ENCODE results near the gene COX6A1. TPM values are rescaled to one million over a fixed set of nuclear protein-coding genes. Genes with fewer than 3 reads are reported as not detected.
A peak's percentile ranks its signal among the peaks of the same experiment; 100 is the strongest.

COX6A1 gene
- total and polyA plus RNA-seq, 2 of the 13 experiments (the other 11 are each of a cell fraction or from before 2014, with no cell fraction given): 542 to 673 TPM

DNA sequence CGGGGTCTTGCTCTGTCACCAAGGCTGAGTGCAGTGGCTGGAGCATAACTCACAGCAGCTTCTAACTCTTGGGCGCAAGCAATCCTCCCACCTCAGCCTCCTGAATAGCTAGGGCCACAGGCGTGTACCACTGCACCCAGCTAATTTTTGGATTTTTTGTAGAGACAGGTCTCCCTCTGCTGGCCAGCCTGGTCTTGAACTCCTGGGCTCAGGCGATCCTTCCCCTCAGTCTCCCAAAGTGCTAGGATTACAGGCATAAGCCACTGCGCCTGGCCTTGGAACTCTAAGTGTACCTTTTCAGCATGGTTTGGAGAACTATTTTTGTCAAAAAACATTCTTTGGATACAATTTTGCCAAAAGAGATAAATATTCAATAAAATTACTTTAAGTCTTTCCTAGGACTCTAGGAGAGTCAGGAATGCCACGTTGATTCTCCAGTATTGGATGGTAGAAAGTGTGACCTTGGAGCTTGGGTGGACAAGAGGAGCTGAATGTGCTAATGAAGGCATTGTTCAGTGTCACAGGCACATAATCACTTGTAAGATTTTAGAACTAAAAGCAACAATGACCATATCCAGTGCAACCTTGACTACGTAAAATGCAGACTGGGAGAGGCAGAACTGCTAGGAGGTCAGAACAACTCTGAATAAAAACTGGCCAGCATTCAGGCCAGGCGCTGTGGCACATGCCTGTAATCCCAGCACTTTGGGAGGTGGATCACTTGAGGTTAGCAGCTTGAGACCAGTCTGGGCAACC lies 28.8 kb downstream of the COX6A1 start:
- H3K4me1 ChIP-seq (ENCODE audit: insufficient read depth, low read length): peaks cover 39% of the 10 kb centered on the region
- in situ Hi-C loops (cut with HindIII; ENCODE audit: extremely low pct_ligation_motif_present, low pct_unique_long_range_greater_than_20kb) (no loop called here), intact Hi-C loops (cut with micrococcal nuclease; ENCODE audit: unreplicated experiment) (loop anchor here (2.0 kb wide), 1 partner anchor 28 kb away; the partner anchor contains the start of gene COX6A1)
- DNase-seq (ENCODE audit: low spot score) (peak; percentile 27), ATAC-seq (peak; percentile 19; the same call in 2 of the 3 replicates), FAIRE-seq (no peak)
- no peaks in the 10 kb centered on the region for H3K9me3 ChIP-seq (ENCODE audit: low read length)
- H4K20me1 ChIP-seq (ENCODE audit: insufficient read depth, low read length): peaks cover 30% of the 10 kb centered on the region
- 88% methylated on average over 8 of the region's 8 CpGs for WGBS (ENCODE audit: low lambda C conversion rate)
- POLR2A ChIA-PET: interaction anchor here (0.6 to 1.9 kb wide), 7 partner anchors 9 to 29 kb away, joined by 3 to 6 read pairs (median 3); partner anchors contain the start of genes COX6A1, GATC and TRIAP1
- no TSS peak for BruUV-seq (replicated peaks)
- no peaks in the 10 kb centered on the region; a peak in 1 of 5 replicates for H3K27me3 ChIP-seq (ENCODE audit: control insufficient read depth in 1 of 2, insufficient read depth in 2 of 2, low read length in 2 of 2)
- CTCF ChIA-PET (ENCODE audit: low intra/inter-chr PET ratio, low total read pairs): interaction anchor here (0.9 kb wide), 1 partner anchor 110 kb away, joined by 3 read pairs; no protein-coding TSS in a partner anchor
- H3K79me2 ChIP-seq (ENCODE audit: insufficient read depth, low read length): peaks cover 43% of the 10 kb centered on the region
- H3K36me3 ChIP-seq (replicated peaks in 1 of 2; ENCODE audit: control insufficient read depth in 1 of 2, insufficient read depth in 2 of 2, low read length in 2 of 2): peaks cover 18 to 50% of the 10 kb centered on the region in 2 experiments
- H3K4me2 ChIP-seq (ENCODE audit: low read depth, low read length): no peak overlapping the region; the same call in 1 of the 2 replicates
- H3K4me3 ChIP-seq (replicated peaks in 1 of 3; ENCODE audit: insufficient read depth in 1 of 3, low read depth in 2 of 3, low read length in 3 of 3): no peak overlapping the region
- H2AFZ ChIP-seq (ENCODE audit: low read length): no peak overlapping the region
- H3K27ac ChIP-seq (ENCODE audit: extremely low read length, insufficient read depth, low read length): no peak overlapping the region
- H3K9ac ChIP-seq (ENCODE audit: insufficient read depth, low read depth, low read length): no peak overlapping the region
- TF ChIP-seq ZNF563 (CRISPR knock-in tag; IDR thresholded peaks at IDR 0.05) (no peak), FOXC1 (CRISPR knock-in tag; IDR thresholded peaks at IDR 0.05; ENCODE audit: borderline replicate concordance) (no peak), SMC3 (IDR thresholded peaks at IDR 0.05; ENCODE audit: low read length) (peak; percentile 36; the same call in 1 of the 2 replicates), LCORL (IDR thresholded peaks at IDR 0.05) (no peak), LCORL (CRISPR knock-in tag; IDR thresholded peaks at IDR 0.05) (0 out of 2 replicates have a peak, but pooled peaks have one; percentile 30), ZNF362 (CRISPR knock-in tag; IDR thresholded peaks at IDR 0.05; ENCODE audit: borderline replicate concordance) (peak; percentile 32; the same call in 1 of the 2 replicates), HOXA3 (CRISPR knock-in tag; IDR thresholded peaks at IDR 0.05) (no peak), TMF1 (CRISPR knock-in tag; IDR thresholded peaks at IDR 0.05; ENCODE audit: low read depth) (no peak), KDM3A (CRISPR knock-in tag; IDR thresholded peaks at IDR 0.05; ENCODE audit: low read depth) (no peak), IKZF4 (CRISPR knock-in tag; IDR thresholded peaks at IDR 0.05; ENCODE audit: borderline replicate concordance, low read depth, not compliant biosample characterization) (no peak), NCOA2 (CRISPR knock-in tag; IDR thresholded peaks at IDR 0.05) (no peak), STAG1 (CRISPR knock-in tag; IDR thresholded peaks at IDR 0.05) (peak; percentile 55)
- TF ChIP-seq, protein P1, sequence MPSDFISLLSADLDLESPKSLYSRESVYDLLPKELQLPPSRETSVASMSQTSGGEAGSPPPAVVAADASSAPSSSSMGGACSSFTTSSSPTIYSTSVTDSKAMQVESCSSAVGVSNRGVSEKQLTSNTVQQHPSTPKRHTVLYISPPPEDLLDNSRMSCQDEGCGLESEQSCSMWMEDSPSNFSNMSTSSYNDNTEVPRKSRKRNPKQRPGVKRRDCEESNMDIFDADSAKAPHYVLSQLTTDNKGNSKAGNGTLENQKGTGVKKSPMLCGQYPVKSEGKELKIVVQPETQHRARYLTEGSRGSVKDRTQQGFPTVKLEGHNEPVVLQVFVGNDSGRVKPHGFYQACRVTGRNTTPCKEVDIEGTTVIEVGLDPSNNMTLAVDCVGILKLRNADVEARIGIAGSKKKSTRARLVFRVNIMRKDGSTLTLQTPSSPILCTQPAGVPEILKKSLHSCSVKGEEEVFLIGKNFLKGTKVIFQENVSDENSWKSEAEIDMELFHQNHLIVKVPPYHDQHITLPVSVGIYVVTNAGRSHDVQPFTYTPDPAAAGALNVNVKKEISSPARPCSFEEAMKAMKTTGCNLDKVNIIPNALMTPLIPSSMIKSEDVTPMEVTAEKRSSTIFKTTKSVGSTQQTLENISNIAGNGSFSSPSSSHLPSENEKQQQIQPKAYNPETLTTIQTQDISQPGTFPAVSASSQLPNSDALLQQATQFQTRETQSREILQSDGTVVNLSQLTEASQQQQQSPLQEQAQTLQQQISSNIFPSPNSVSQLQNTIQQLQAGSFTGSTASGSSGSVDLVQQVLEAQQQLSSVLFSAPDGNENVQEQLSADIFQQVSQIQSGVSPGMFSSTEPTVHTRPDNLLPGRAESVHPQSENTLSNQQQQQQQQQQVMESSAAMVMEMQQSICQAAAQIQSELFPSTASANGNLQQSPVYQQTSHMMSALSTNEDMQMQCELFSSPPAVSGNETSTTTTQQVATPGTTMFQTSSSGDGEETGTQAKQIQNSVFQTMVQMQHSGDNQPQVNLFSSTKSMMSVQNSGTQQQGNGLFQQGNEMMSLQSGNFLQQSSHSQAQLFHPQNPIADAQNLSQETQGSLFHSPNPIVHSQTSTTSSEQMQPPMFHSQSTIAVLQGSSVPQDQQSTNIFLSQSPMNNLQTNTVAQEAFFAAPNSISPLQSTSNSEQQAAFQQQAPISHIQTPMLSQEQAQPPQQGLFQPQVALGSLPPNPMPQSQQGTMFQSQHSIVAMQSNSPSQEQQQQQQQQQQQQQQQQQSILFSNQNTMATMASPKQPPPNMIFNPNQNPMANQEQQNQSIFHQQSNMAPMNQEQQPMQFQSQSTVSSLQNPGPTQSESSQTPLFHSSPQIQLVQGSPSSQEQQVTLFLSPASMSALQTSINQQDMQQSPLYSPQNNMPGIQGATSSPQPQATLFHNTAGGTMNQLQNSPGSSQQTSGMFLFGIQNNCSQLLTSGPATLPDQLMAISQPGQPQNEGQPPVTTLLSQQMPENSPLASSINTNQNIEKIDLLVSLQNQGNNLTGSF (CRISPR knock-in tag; IDR thresholded peaks at IDR 0.05): no peak
- TF ChIP-seq, protein P2, sequence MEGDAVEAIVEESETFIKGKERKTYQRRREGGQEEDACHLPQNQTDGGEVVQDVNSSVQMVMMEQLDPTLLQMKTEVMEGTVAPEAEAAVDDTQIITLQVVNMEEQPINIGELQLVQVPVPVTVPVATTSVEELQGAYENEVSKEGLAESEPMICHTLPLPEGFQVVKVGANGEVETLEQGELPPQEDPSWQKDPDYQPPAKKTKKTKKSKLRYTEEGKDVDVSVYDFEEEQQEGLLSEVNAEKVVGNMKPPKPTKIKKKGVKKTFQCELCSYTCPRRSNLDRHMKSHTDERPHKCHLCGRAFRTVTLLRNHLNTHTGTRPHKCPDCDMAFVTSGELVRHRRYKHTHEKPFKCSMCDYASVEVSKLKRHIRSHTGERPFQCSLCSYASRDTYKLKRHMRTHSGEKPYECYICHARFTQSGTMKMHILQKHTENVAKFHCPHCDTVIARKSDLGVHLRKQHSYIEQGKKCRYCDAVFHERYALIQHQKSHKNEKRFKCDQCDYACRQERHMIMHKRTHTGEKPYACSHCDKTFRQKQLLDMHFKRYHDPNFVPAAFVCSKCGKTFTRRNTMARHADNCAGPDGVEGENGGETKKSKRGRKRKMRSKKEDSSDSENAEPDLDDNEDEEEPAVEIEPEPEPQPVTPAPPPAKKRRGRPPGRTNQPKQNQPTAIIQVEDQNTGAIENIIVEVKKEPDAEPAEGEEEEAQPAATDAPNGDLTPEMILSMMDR (CRISPR knock-in tag; IDR thresholded peaks at IDR 0.05): peak; percentile 70

Data from HepG2 (cell line).